Activated CD8-positive, alpha-beta T cell treated with anti-CD3 and anti-CD28 coated beads for 36 hours (primary cell): ENCODE measurements around the gene GRIPAP1. TPM values are rescaled to one million over a fixed set of nuclear protein-coding genes. Genes with fewer than 3 reads are reported as not detected.
A peak's percentile ranks its signal among the peaks of the same experiment; 100 is the strongest.

Experiments used
- ATAC-seq: fragments of 200-7000 bp; cut with Tn5 transposase; one replicate; pipeline ENCODE4 v1.10.0; 2021; ENCODE audit warnings: mild to moderate bottlenecking, moderate library complexity
- CTCF ChIA-PET: fragments of 350-600 bp; sonication (Branson Sonifier 250); formaldehyde crosslinking; loops from one replicate; lab custom pipeline; 2021; ENCODE audit warnings: antibody characterized with exemption; lab: Charles Lee
- POLR2A ChIA-PET: fragments of 350-600 bp; sonication (Branson Sonifier 250); formaldehyde crosslinking; loops from one replicate; lab custom pipeline; 2021; ENCODE audit warnings: antibody characterized with exemption; lab: Charles Lee
- DNase-seq: peaks from one replicate; pipeline ENCODE4 v3.0.0-alpha.2; 2020
- H3K27ac Mint-ChIP-seq: one replicate; pipeline ENCODE4 v1.8.0; 2021; ENCODE audit warnings: mild to moderate bottlenecking, mixed read lengths
- H3K27me3 Mint-ChIP-seq: one replicate; pipeline ENCODE4 v1.8.0; 2021; ENCODE audit warnings: mixed read lengths
- H3K36me3 Mint-ChIP-seq: one replicate; pipeline ENCODE4 v1.8.0; 2021; ENCODE audit warnings: low read depth, mixed read lengths
- H3K4me1 Mint-ChIP-seq: one replicate; pipeline ENCODE4 v1.8.0; 2021; ENCODE audit warnings: low read depth, mixed read lengths
- H3K4me3 Mint-ChIP-seq: one replicate; pipeline ENCODE4 v1.8.0; 2021; ENCODE audit warnings: mild to moderate bottlenecking, moderate library complexity, mixed read lengths
- H3K9me3 Mint-ChIP-seq: one replicate; pipeline ENCODE4 v1.8.0; 2021; ENCODE audit warnings: mixed read lengths
- CTCF ChIP-seq: fragments of 200-600 bp; IDR thresholded peaks from one replicate; pipeline ENCODE4 v1.8.0; 2022; ENCODE audit warnings: antibody characterized with exemption, mild to moderate bottlenecking
- intact Hi-C: fragments of 100-400 bp; cut with micrococcal nuclease; formaldehyde crosslinking; loops from one replicate; pipeline ENCODE4 v1.10.0; 2022
- total RNA-seq, 2 experiments: library from RNA; stranded (reverse); gene quantifications; one replicate each; pipeline ENCODE4 v1.2.3, GENCODE V29; 2021

Gene GRIPAP1
- total RNA-seq, 2 experiments from 2014 or later = 64.3 to 67.7 TPM

DNA sequence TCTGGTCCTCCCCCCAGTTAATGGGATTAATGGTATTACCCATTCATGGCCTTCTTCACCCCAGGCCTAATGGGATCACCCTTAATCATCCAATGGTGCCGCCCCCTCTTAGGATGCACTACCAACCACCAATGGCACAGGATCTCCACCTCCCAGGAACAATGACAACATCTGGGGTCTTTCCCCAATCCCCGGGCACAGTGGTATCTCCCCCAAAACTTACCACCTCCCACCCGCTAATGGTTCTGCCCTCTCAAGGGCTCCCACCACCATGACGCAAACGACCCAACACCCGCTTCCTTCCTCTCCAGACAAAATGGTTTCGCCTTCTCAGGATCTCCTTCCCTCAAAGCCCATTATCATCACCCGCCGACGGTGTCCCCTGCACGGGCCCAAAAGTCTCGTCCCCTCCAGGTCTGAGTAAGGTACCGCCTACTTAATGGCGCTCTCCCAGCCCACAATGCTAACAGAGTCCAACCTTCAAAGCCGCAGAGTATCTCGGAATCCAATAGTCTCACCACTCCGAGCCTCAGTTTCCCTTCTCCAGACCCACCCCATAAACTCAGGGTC, 458 bp downstream of the GRIPAP1 start:
- Mint-ChIP-seq H3K4me3 (peak overlapping the region; percentile 100), H3K9me3 (no peaks in the 10 kb centered on the region), H3K27me3 (no peaks in the 10 kb centered on the region), H3K27ac (peak overlapping the region; percentile 99), H3K4me1 (peaks cover 39% of the 10 kb centered on the region), H3K36me3 (peaks cover 38% of the 10 kb centered on the region)
- ATAC-seq (peak; percentile 60), DNase-seq (peak; percentile 76)
- POLR2A ChIA-PET = interaction anchor here (1.0 to 1.5 kb wide), 5 partner anchors 10 to 90 kb away, joined by 3 to 5 read pairs (median 3); partner anchors contain the start of gene SLC35A2
- TF ChIP-seq CTCF = no peak
- intact Hi-C loops = loop anchor here (10.0 kb wide), 1 partner anchor 47 kb away; the partner anchor contains the start of gene OTUD5
- CTCF ChIA-PET = interaction anchor here (0.9 kb wide), 1 partner anchor 55 kb away, joined by 4 read pairs; no protein-coding TSS in a partner anchor

DNA sequence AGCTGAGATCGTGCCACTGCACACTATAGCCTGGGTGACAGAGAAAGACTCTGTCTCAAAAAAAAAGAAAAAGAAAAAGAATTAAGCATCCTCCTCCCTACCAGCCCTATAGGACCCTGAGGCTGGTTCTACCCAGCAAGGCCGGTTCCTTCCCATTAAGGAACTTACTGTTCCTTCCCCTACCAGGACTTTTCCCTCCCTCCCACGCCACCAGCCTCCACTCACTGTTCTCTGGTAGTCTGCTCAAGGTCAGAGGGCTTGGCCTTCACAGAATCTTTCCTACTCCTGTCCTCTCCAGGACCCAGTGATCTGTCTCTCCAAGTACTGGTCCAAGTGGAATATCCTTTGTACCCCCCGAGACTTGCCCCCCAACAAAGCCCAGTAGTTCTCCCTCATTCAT, 1.4 kb downstream of the GRIPAP1 start:
- Mint-ChIP-seq H3K27ac (peak overlapping the region; percentile 99), H3K9me3 (no peaks in the 10 kb centered on the region), H3K27me3 (no peaks in the 10 kb centered on the region), H3K36me3 (peaks cover 40% of the 10 kb centered on the region), H3K4me1 (peaks cover 39% of the 10 kb centered on the region), H3K4me3 (peak overlapping the region; percentile 100)
- CTCF ChIA-PET = no interaction called here
- TF ChIP-seq CTCF = no peak
- POLR2A ChIA-PET = interaction anchor here (0.6 to 0.7 kb wide), 2 partner anchors 45 to 63 kb away, joined by 3 read pairs; no protein-coding TSS in a partner anchor
- intact Hi-C loops = loop anchor here (10.0 kb wide), 1 partner anchor 46 kb away; the partner anchor contains the start of gene OTUD5
- ATAC-seq = no peak
- no peak for DNase-seq

DNA sequence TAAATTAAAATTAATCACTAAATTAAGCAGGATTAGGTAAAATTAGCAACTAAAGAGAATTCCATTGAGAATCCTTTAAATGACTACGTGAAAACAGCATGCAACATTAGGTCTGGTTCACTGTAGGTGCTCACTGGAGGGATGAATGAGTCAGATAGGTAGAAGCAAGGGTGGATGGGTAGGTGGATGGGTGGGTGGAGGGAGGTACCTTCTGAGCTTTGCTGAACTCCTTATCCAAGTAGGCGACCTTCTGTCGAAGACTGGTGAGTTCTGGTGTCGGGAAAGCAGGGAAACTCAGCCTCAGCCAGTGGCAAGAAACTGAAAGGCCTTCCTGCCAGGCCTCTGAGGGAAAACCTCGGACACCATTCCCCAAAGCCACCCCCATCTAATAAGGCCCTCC, 3.0 kb downstream of the GRIPAP1 start:
- Mint-ChIP-seq H3K4me1 (peaks cover 43% of the 10 kb centered on the region), H3K27me3 (no peaks in the 10 kb centered on the region), H3K27ac (no peak overlapping the region), H3K9me3 (no peaks in the 10 kb centered on the region), H3K4me3 (no peak overlapping the region), H3K36me3 (peaks cover 46% of the 10 kb centered on the region)
- ChIA-PET POLR2A (no interaction called here), CTCF (no interaction called here)
- TF ChIP-seq CTCF = no peak
- intact Hi-C loops = no loop called here
- ATAC-seq (no peak), DNase-seq (peak; percentile 14)

DNA sequence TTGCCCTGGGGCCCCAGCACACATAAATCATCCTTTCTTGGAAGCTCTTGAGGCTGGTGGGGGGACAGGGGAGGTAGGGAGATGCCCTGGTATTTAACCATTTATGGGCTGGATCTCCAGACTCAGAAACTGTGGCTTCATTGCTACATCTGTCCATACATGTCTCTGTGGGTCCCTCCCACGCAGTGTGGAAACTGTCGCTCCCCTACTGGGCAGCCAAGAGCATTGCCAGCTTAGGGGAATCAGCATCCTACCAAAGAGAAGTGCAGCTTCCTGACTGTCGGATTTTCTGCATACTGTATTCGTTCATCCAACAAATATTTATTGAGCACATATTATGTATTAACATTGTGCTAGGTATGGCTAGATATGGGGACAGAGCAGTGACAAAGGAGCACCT, 3.7 kb downstream of the GRIPAP1 start:
- no peaks in the 10 kb centered on the region for H3K9me3 Mint-ChIP-seq
- ChIA-PET POLR2A (no interaction called here), CTCF (no interaction called here)
- peak overlapping the region; percentile 68 for H3K27ac Mint-ChIP-seq
- no peak for TF ChIP-seq CTCF
- DNase-seq (peak; percentile 17), ATAC-seq (no peak)
- peaks cover 43% of the 10 kb centered on the region for H3K4me1 Mint-ChIP-seq
- intact Hi-C loops = no loop called here
- H3K36me3 Mint-ChIP-seq = peaks cover 48% of the 10 kb centered on the region
- H3K27me3 Mint-ChIP-seq = no peaks in the 10 kb centered on the region
- H3K4me3 Mint-ChIP-seq = no peak overlapping the region

DNA sequence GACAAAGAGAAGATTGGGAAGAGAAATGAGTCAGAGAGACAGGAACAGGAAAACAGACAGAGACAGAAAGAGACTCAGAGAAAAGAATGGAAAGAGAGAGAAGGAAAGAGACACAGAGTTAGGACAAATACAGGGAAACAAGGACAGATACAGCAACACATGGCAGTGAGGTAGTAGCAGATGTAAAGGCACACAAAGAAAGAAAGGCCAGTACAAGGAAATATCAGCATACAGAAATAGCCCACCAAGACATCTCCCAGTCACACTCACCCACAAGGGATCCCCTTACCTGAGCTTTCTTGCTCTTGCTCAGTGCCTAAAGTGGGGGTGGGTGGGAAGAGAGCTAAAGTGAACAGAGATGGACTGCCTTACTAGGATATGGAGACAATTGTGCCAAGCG, 4.2 kb downstream of the GRIPAP1 start:
- Mint-ChIP-seq H3K27ac (peak overlapping the region; percentile 39), H3K36me3 (peaks cover 50% of the 10 kb centered on the region), H3K4me1 (peaks cover 43% of the 10 kb centered on the region), H3K4me3 (no peak overlapping the region), H3K9me3 (no peaks in the 10 kb centered on the region), H3K27me3 (no peaks in the 10 kb centered on the region)
- no peak for TF ChIP-seq CTCF
- ATAC-seq (no peak), DNase-seq (no peak)
- ChIA-PET POLR2A (no interaction called here), CTCF (no interaction called here)
- intact Hi-C loops = no loop called here
